Right lung (tissue), 5 donors: Measurements from ENCODE around the gene ZNF362. TPM values are rescaled to one million over a fixed set of nuclear protein-coding genes. Genes with fewer than 3 reads are reported as not detected.
"Not testable (repeated sequence)": the region's sequence is repeated elsewhere in the genome, so short reads cannot be mapped to it uniquely, and the experiment has no call there.

ENCODE experiments used
- DNase-seq, 2 donors: peaks; one replicate each; pipeline ENCODE4 v3.0.0-alpha.2; 2013
- polyA plus RNA-seq, 5 donors: library from polyadenylated mRNA; unstranded; fragments of 120-200 nt; gene quantifications; one replicate each; pipeline versions ENCODE4 v1.2.1 to v1.2.3, GENCODE V29; 2013; ENCODE audit warnings: inconsistent platforms in 1 of 5, low replicate concordance in 1 of 5; ENCODE audit not compliant: insufficient read length in 5 of 5, insufficient read depth in 1 of 5

ZNF362 gene
- polyA plus RNA-seq, 5 donors = 47.5 to 67.3 (median 53.1) TPM

DNA sequence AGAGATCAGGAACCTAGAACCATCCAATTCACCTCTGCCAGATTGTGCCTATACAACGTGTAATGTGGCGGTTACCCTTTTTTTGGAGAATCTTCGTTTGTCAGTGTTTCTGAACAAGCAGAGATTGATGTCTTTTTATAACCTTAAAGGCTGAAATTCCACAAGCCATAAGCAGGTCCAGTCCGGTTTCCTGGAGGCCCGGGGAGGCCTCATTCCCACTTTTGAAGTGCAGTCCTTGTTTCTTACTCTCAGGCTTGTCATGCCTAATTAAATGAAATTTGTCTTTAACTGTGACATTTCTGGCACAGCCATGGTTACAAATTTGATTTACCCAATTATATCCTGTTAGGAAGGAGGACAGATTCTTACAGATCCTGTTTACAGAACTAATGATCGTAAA is 27.8 kb downstream of the ZNF362 start:
- DNase-seq = no peak

DNA sequence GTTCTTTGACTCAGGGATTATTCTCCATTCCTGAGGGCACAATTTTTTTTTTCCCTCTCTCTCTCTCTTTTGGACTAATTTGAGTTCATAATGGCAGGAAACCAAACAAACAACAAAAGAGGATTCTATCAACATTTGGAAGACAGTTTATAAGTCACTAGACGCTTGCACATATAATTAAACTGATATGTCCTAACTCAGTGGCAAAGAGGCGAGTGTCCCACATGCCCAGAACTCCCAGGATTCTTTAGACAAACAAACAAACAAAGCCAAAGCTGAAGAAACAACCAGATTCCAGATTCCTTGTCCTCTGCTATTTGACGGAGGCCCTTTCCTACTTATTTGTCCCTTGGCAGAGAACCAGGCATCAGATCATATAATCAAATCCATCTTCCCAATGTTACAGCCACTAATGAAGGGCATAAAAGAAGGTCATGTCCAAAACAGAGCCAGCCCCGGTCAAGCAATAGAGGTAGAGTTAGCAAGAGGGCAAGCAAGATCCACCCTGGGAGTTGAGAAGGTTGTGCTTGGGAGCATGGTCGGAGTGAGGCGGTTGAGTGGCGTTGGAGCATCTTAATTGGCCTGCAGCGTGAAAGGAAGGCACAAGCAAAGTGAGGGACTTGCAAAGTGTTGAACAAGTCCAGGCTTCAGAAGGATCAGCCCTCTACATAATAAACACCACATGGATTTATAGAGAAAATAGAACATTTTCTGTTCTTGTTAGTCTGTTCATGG is 30.3 kb downstream of the ZNF362 start:
- no peak for DNase-seq

DNA sequence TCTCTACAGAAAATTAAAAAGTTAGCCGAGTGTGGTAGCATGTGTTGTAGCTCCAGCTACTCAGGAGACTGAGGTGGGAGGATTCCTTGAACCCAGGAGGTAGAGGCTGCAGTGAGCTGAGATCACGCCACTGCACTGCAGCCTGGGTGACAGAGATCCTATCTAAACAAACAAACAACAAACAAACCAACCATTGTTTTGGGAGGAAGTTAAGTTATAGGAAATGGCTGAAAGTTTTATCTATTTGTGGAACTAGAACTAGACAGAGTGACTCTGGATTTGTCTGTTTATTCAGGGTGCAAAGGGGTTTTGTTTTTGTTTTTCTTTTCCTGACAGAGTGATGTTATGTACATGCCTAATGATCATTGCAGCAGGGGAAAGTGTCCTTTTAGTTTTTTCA is 31.0 kb downstream of the ZNF362 start:
- no peak for DNase-seq

DNA sequence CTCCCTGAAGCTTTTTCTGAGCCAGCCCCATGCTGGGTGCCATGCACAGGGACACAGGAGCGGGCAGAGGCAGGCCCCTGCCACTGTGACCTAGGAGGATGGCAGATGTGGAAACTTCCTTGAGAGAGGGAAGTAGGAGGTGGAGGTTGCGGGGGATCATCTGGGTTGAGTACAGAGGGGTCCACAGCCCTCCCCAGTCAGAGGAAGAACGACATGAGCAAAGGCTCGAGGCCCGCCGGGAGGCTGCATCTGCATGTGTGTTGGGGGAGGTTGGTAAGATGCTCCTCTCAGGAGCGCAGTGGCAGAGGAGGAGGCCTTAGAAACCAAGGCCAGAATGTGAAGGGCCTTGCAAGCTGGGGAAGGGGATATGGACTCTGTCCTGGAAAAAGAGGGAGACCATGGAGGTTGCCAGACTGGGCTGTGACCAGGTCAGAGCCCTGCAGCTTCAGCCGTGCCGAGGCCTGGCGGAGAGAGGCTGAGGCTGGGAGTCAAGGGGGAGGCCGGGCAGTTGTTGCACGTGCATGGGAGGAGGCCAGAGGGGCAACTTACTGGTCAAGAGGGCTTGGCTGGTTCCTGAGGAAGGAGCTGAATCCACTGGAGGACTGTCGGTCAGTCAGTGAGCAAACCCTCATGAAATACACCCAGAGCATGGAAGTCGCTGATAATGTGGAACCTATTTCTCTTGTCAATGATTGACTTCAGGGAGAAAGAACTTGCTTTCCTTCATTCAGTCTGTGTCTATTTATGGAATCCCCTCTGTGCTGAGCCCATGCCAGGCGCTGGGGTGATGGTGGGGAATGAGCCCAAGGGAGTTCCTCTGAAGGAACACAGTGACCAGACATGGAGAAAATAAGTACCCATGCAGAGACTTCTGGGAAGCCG is 32.9 kb downstream of the ZNF362 start:
- DNase-seq = no peak

DNA sequence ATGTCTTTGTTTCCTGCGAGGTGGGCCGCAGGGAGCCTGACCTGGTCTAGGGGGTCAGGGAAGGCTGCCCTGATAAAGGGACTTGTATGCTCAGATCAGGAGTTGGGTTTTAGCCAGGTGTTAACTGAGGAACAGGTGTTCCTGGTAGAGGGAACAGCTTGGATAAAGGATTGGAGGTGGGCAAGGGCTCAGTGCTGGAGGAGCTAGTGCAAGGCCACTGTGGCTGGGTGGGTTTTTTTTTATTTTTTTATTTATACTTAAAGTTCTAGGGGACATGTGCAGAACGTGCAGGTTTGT is 33.5 kb downstream of the ZNF362 start:
- DNase-seq = no peak

DNA sequence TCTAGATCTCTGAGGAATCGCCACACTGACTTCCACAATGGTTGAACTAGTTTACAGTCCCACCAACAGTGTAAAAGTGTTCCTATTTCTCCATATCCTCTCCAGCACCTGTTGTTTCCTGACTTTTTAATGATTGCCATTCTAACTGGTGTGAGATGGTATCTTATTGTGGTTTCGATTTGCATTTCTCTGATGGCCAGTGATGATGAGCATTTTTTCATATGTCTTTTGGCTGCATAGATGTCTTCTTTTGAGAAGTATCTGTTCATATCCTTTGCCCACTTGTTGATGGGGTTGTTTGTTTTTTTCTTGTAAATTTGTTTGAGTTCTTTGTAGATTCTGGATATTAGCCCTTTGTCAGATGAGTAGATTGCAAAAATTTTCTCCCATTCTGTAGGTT is 34.3 kb downstream of the ZNF362 start:
- DNase-seq = not testable (repeated sequence)

DNA sequence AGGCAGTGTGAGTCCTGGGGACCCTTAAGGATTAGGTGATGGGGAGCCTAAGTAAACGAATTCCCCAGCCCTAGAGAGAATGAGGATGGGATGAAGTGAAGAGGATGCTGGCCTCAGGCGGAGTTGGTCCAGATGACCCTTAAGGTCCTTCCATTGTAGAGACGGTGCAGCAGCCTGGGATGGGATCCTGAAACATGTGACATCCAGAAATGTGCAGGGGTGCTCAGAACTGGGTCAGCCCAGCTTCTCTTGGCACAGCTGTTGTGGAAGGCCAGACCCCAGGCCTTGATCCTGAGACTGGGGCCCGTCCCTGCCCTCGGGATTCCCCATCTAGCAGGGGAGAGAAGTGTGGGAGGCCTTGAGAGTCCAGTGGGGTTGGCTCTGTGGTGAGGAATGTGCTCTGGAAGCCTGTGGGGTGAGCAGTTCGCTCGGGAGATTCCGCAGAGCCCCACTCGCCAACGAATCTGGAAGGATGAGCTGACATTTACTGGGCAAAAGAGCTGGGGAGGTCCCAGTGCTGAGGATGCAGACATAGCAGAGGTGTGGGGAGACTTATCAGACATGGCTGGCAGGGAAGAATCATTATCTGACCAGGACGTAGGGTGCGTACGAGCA is 36.5 kb downstream of the ZNF362 start:
- DNase-seq = no peak

DNA sequence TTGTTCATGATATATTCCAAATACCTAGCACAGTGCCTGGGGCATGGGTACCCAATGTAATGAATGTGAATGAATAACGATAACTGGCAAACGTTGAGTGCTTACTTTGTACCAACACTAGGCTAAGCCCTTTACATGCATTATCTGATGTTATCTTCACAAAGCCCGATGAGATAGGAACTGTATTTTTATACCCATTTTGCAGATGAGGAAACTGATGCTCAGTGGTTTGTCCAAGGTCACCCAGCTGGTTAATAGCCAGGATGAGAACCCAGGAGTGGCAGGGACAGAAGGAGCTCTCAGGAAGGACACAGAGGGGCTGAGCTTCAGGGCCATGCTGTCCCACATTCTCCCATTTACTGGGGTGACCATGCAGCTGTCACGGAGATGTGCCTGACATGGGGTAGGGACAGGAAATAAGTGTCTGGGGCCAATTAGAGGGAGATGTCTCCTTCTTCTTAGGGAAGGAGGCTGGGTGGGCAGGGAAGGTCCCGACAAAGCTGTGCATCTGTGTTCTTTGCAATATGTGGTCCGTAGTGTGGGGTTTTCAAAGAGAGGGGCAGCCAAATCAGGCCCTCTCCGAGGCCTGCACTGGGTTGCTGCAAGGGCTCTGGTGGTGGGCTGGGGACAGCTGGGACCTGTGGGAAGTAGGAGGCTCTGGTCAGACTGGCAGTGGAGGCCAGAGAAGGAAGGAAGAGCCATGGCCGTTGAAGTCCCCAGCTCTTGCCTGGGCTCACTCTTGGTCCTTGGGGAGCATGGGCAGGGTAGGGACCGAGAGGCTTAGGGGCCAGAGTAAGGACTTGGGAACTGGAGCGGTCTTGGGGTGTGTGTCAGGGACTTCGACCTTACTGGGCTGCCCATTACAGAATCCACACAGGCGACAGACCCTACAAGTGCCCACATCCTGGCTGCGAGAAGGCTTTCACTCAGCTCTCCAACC is 38.0 kb downstream of the ZNF362 start:
- no peak for DNase-seq

DNA sequence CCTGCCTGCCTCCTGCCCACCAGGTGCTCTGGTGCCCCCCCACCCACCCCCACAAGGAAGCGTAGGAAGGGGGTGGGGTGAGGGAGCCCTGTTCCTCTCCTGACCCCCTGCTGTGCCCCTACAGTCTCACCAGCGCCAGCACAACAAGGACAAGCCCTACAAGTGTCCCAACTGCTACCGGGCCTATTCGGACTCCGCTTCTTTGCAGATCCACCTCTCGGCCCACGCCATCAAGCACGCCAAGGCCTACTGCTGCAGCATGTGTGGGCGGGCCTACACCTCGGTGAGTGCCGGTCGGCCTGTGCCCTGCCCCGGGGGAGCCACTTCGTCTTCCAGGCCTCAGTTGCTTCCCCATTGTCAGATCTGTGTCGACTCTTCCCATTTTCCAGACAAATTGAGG is 38.7 kb downstream of the ZNF362 start:
- no peak for DNase-seq

DNA sequence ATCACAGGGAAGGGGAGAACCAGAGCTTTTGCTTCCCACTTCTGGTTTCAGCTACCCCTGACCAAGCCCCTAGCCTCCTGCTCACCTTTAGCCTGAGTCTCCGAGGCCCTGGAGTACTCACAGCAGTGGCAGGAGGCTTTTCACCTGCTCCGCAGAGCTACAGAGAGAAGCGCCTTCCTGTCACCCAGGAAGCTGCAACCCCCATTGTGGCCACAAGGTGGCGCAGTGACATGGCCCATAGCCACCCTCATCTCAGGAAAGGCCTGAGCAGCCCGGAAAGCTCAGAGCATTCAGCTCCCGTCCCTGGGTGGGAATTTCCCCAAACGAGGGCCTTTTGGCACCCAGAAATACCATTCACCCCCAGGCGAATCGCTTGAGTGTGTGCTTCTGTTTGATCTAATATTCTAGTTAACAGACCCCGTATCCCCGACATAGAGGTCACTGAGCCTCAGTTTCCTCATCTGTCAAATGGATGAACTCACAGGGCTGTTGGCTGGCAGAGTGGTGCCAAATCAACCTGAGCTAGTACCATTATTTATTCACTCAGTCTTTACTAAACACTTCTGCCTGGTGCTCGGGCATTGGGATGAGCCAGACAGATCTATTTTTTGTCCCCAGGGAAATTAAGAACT is 39.3 kb downstream of the ZNF362 start:
- DNase-seq = peak; percentile 79 to 84

DNA sequence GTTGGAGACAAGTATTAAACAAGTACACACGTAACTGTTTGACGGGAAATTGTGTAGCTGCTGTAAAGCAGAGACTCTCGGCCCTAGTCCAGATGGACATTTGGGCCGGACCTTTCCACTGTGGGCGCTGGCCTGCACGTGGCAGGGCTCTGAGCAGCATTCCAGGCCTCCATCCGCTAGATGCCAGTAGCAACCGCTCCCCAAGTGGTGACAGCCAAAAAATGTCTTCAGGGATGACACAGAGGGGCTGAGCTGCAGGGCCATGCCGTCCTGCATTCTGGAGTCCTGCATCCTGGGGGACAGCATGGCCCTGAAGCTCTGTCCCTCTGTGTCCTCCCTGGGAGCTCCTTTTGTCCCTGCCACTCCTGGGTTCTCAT is 39.8 kb downstream of the ZNF362 start:
- DNase-seq = no peak

DNA sequence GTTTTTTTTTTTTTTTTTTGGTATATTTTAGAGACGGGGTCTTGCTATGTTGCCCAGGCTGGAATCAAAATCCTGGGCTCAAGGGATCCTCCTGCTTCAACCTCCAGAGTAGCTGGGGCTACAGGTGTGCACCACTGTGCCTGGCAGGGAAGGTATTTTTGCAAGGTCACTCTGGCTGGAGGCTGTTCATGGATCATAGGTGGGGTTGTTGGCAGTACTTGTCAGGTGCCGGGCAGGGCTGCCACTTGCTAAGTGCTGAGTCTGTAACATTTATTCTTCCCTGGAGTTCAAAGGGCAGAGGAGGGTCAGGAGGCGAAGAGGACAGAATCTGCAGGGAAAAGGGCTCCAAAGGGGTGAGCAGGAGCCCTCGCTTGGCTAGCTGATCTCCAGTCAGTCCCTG is 40.5 kb downstream of the ZNF362 start:
- DNase-seq = no peak

DNA sequence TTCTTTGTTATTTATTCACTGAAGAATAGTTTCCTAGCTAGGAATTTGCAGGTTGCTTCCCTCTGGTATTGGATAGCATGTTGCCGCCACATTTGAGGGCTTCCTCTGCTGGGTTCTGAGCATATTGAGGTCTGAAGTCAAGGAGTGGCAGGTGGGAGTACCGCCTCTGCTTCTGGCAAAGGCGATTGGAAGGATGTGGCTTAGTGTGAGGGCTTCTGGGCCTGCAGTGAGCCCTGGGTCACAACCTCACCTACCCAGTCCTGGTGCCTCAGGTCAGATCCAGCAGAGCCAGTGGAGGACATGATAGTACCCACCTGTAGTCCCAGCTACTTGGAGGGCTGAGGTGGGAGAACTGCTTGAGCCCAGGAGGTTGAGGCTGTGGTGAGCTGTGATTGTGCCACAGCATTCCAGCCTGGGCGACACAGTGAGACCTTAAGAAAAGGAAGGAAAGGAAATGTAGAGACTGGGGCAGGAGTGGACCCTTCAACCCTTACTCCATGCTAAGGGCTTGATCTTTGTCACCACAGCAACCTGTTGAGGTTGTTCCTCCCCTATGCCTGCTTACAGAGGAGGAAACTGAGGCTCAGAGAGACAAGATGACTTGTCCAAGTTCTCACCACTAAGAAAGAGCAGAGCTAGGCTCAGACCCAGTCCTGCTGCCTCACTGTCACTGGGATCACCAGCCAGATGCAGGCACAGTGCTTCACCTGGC is 41.8 kb downstream of the ZNF362 start:
- no peak for DNase-seq

DNA sequence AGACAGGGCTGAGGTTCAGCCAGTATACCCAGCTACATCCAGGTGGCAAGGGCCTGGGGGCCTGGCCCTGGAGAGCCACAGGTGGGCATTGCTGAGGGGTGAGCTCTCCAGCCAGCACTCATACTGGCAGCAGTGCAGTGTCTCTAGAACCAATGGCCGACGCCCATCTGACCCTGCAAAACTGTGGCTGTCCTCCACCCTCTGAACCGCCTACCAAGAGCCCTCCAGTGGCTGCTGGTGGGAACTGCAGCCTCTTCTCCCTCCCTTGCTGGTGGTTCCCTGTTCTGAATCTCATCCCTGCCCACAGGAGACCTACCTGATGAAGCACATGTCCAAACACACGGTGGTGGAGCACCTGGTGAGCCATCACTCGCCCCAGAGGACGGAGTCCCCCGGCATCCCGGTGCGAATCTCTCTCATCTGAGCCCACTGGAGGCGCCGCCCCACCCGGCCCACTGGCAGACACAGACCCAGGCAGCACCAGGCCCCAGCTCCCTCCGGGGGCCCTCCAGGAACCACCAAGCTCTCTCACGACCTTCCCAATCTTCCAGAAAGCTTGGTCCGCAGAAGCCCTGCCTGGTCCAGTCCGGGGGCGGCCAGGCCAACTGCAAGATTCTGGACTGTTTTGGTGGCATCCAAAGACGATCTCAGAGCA is 42.5 kb downstream of the ZNF362 start:
- DNase-seq = peak in 1 of 2 donors; percentile 28

DNA sequence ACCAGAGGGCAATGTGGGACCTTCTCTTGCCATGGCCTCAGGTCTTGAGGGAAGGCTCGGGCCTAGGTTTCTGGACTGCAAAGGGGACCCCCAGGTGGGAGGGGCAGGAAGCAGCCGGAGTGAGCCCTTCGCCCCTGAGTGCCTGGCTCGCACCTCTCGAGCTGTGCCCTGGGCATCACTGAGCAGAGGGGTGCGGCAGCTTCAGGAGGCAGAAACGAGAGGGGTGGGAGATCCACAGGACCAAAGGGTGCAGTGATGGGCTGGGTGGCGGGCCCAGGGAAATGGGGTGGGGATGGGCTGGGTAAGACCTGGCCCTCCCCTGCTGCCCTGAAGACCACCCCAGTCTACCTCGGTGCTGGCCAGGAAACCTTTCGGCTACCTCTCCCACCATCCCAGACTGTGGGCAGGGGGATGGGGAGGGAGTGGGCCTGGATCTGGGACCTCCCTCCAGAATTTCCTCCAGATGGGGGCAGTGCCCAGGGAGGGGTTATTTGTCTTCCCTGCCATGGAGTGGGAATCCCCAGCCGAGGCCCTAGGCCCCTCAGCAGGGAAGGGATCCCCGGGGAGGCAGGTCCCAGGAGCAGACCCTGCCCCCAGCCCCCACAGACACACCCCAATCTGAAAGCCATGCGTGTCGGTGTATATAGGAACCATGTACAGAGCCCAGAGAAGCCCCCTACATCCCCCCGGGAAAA is 43.3 kb downstream of the ZNF362 start:
- no peak for DNase-seq

DNA sequence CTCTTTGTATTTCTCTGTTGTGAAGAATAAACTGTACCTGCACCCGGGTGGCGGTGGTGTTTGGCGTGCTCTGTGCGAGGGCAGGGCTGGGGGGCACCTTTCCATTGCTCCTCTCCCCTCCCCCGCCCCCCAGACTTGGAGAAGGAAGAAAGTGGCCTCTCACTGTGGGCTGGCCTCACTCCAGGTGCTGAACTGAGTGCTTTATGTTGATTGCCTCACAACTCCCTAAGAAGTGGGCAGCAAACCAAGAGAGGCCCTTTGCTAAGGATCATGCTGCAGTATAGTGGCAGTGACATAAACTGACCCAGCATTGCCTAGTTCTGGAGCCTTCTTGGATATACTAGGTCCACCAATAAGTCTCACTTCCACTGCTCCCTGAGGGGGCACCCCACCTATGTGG is 44.4 kb downstream of the ZNF362 start:
- peak; percentile 88 to 91 for DNase-seq

DNA sequence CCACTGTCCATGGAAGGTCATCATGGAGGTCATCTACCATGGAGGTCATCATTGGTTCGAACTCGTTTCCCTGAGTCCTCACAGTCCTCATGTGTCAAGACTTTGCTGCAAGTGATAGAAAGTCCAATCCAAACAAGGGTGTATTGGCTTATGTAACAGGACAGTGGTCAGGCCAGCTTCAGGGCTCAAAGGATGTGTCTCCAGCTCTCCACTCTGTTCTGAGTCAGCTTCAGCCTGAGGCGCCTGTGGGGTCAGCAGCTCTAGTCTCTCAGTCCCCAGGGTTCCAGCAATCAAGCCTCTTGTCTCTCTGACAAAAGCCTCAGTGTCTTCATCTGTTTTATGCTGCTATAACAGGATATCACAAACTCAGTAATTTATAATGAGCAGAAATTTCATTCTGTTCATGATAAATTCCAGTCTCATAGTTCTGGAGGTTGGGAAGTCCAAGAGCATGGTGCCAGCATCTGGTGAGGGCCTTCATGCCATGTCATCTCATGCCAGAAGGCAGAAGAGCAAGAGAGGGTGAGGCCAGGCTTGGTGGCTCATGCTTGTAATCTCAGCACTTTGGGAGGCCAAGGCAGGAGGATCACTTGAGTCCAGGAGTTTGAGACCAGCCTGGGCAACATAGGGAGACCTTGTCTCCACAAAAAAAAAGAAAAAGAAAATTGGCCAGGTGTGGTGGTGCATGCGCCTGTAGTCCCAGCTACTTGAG is 45.1 kb downstream of the ZNF362 start:
- no peak for DNase-seq

DNA sequence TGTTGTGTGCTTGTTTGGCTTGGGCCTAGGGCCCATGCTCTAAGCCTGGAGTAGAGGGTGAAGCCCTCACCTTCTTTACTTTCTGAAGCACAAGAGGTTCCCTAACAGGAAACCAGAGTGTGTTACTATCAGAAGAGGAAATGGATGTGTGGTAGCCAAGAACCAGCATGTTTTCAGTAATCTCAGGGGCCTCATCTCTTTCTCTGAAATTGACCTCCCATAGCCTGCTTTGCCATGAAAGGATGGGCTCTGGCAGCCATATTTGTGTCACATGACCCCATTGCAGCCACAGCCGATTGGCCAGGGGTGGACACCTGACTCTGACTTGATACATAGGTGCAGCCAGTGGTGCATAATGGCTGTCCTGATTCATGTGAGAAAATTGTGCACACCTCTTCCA is 46.0 kb downstream of the ZNF362 start:
- DNase-seq = no peak

DNA sequence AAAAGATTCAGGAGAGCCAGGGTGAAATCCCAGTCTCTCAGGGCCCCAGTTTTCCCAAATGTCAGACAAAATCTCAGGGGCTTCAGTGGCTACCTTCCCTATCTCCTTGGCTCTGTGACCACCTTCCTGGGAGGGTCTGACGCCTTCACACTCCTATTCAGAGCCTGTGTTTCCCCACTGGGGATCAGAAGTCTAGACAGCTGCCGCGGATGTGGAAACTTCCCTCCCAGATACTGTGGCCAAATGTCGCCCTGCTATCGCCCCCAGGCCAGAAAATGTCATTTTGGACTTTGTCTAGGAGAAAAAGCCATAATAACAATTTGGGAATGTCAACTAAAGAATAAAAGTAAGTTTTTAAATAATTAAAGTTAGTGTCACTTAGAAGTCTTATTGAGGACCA is 48.7 kb downstream of the ZNF362 start:
- no peak for DNase-seq
